ENCODE data around the gene SGSH. TPM values are rescaled to one million over a fixed set of nuclear protein-coding genes. Genes with fewer than 3 reads are reported as not detected.

The SGSH gene
- total RNA-seq, 1 donor from 2014 or later = 53.7 TPM

GRCh38 chr17:80187515-80187941 lies 32.6 kb downstream of the SGSH start:
- DNase-seq (ENCODE audit: low spot score in 2 of 2, unreplicated experiment in 2 of 2) = no peak
- H3K27me3 Mint-ChIP-seq (ENCODE audit: low read depth) = no peaks in the 10 kb centered on the region
- no peak overlapping the region for H3K4me3 Mint-ChIP-seq
- no peaks in the 10 kb centered on the region for H3K36me3 Mint-ChIP-seq
- H3K4me1 Mint-ChIP-seq = peaks cover 7% of the 10 kb centered on the region
- TF ChIP-seq CTCF (IDR thresholded peaks at IDR 0.05; ENCODE audit: unreplicated experiment) = no peak
- no peaks in the 10 kb centered on the region for H3K9me3 Mint-ChIP-seq
- H3K27ac Mint-ChIP-seq = no peak overlapping the region

- Mint-ChIP-seq H3K27me3 (ENCODE audit: low read depth) (no peaks in the 10 kb centered on the region), H3K27ac (no peak overlapping the region), H3K9me3 (no peaks in the 10 kb centered on the region), H3K36me3 (no peaks in the 10 kb centered on the region), H3K4me1 (peaks cover 5% of the 10 kb centered on the region), H3K4me3 (no peak overlapping the region)
- no peak for TF ChIP-seq CTCF (IDR thresholded peaks at IDR 0.05; ENCODE audit: unreplicated experiment)
- DNase-seq (ENCODE audit: low spot score in 2 of 2, unreplicated experiment in 2 of 2) = no peak
Observed at GRCh38 chr17:80187090-80187489, 33.0 kb downstream of the SGSH start.

GRCh38 chr17:80185968-80186367 lies 34.2 kb downstream of the SGSH start:
- no peak for TF ChIP-seq CTCF (IDR thresholded peaks at IDR 0.05; ENCODE audit: unreplicated experiment)
- no peak overlapping the region for H3K27ac Mint-ChIP-seq
- no peaks in the 10 kb centered on the region for H3K27me3 Mint-ChIP-seq (ENCODE audit: low read depth)
- H3K36me3 Mint-ChIP-seq = no peaks in the 10 kb centered on the region
- no peaks in the 10 kb centered on the region for H3K4me1 Mint-ChIP-seq
- no peaks in the 10 kb centered on the region for H3K9me3 Mint-ChIP-seq
- DNase-seq (ENCODE audit: low spot score in 2 of 2, unreplicated experiment in 2 of 2) = no peak
- H3K4me3 Mint-ChIP-seq = no peak overlapping the region

- Mint-ChIP-seq H3K36me3 (no peaks in the 10 kb centered on the region), H3K27ac (no peak overlapping the region), H3K4me1 (no peaks in the 10 kb centered on the region), H3K27me3 (ENCODE audit: low read depth) (no peaks in the 10 kb centered on the region), H3K9me3 (no peaks in the 10 kb centered on the region), H3K4me3 (no peak overlapping the region)
- DNase-seq (ENCODE audit: low spot score in 2 of 2, unreplicated experiment in 2 of 2) = no peak
- TF ChIP-seq CTCF (IDR thresholded peaks at IDR 0.05; ENCODE audit: unreplicated experiment) = no peak
Observed at GRCh38 chr17:80184423-80184714, 35.8 kb downstream of the SGSH start.

GRCh38 chr17:80183581-80184422 lies 36.3 kb downstream of the SGSH start:
- DNase-seq (ENCODE audit: low spot score in 2 of 2, unreplicated experiment in 2 of 2) = no peak
- no peaks in the 10 kb centered on the region for H3K9me3 Mint-ChIP-seq
- H3K36me3 Mint-ChIP-seq = no peaks in the 10 kb centered on the region
- no peak for TF ChIP-seq CTCF (IDR thresholded peaks at IDR 0.05; ENCODE audit: unreplicated experiment)
- no peaks in the 10 kb centered on the region for H3K27me3 Mint-ChIP-seq (ENCODE audit: low read depth)
- no peaks in the 10 kb centered on the region for H3K4me1 Mint-ChIP-seq
- H3K27ac Mint-ChIP-seq = no peak overlapping the region
- no peak overlapping the region for H3K4me3 Mint-ChIP-seq
